ENCODE data around the gene PCYOX1L.
A peak's percentile ranks its signal among the peaks of the same experiment; 100 is the strongest.

Gene PCYOX1L

DNA sequence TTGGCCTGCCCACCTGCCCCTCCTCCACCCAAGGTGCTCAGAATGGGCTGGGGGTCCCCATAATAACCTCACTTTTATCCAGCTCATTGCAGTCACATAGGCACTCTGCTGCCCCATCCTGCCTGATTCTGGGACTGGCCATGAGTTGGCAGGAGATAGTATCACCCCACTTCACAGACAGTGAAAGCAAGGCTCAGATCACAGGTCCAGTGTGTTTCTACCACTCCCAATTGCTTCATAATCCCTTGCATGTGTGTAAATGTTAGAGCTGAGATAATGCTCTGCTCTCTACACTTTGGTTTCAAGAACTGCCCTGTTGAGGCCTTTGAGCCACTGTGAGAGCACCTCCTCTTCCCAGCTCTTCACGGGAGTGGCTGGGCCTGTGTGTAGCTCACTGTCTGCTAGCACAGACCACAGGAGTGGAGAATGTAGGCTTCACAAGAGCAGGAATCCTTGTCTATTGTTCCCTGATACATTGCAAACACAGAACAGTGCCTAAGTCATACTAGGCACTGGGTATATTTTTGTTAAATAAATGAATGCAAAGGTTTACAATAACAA, 8.4 kb downstream of the PCYOX1L start:
- TF ChIP-seq, protein P1, sequence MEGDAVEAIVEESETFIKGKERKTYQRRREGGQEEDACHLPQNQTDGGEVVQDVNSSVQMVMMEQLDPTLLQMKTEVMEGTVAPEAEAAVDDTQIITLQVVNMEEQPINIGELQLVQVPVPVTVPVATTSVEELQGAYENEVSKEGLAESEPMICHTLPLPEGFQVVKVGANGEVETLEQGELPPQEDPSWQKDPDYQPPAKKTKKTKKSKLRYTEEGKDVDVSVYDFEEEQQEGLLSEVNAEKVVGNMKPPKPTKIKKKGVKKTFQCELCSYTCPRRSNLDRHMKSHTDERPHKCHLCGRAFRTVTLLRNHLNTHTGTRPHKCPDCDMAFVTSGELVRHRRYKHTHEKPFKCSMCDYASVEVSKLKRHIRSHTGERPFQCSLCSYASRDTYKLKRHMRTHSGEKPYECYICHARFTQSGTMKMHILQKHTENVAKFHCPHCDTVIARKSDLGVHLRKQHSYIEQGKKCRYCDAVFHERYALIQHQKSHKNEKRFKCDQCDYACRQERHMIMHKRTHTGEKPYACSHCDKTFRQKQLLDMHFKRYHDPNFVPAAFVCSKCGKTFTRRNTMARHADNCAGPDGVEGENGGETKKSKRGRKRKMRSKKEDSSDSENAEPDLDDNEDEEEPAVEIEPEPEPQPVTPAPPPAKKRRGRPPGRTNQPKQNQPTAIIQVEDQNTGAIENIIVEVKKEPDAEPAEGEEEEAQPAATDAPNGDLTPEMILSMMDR (IDR thresholded peaks at IDR 0.05): no peak
- Histone ChIP-seq H3K4me1 (ENCODE audit: control insufficient read depth in 1 of 2, insufficient read depth in 1 of 2, low read depth in 1 of 2, low read length in 1 of 2) (peaks cover 8 to 25% of the 10 kb centered on the region in 2 experiments), H3K4me3 (ENCODE audit: low read depth in 1 of 2, low read length in 1 of 2) (no peak overlapping the region), H3K27ac (no peak overlapping the region), H3K27me3 (no peaks in the 10 kb centered on the region), H3K36me3 (no peaks in the 10 kb centered on the region), H3K9me3 (no peaks in the 10 kb centered on the region)

DNA sequence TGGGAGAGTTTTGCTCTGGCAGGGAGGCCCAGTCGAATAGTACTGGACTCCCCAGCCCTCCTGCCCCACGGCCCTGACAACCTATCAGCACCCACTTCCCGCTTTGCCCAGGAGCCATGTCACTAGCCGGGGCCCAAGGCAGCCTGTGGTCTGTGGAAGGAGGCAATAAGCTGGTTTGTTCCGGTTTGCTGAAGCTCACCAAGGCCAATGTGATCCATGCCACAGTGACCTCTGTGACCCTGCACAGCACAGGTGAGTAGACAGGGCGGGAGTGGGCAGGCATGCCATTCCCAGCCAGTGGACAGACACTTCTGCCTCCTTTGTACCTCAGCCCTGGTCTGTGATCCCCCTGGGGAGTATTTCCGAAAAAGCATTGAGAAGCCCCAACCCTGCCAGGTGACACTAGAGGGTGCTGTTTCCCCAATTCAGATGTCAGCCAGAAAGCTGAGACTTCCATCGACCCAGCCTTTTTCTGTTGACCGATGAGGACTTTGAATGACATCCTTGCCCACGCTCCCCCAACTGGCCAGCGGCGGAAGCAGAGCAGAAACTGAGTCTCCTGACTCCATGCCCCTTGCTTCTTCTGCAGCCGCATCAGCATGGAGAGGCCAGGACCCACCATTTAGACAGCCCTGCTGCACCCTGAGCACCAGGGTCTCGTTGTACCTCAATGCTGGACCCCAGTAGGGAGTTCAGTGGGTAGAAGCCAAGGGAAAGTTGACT, 9.6 kb downstream of the PCYOX1L start:
- TF ChIP-seq, protein P1 (IDR thresholded peaks at IDR 0.05): peak; percentile 65
- H3K4me3 ChIP-seq (ENCODE audit: low read depth in 1 of 2, low read length in 1 of 2): no peak overlapping the region
- H3K27me3 ChIP-seq: no peaks in the 10 kb centered on the region
- H3K9me3 ChIP-seq: no peaks in the 10 kb centered on the region
- H3K36me3 ChIP-seq: no peaks in the 10 kb centered on the region
- H3K27ac ChIP-seq: peak overlapping the region; percentile 51
- H3K4me1 ChIP-seq (ENCODE audit: control insufficient read depth in 1 of 2, insufficient read depth in 1 of 2, low read depth in 1 of 2, low read length in 1 of 2): peaks cover 8 to 24% of the 10 kb centered on the region in 2 experiments

DNA sequence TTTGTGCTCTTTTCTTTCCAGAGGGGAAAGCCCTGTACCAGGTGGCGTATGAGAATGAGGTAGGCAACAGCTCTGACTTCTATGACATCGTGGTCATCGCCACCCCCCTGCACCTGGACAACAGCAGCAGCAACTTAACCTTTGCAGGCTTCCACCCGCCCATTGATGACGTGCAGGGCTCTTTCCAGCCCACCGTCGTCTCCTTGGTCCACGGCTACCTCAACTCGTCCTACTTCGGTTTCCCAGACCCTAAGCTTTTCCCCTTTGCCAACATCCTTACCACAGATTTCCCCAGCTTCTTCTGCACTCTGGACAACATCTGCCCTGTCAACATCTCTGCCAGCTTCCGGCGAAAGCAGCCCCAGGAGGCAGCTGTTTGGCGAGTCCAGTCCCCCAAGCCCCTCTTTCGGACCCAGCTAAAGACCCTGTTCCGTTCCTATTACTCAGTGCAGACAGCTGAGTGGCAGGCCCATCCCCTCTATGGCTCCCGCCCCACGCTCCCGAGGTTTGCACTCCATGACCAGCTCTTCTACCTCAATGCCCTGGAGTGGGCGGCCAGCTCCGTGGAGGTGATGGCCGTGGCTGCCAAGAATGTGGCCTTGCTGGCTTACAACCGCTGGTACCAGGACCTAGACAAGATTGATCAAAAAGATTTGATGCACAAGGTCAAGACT, 10.3 kb downstream of the PCYOX1L start:
- Histone ChIP-seq H3K4me3 (ENCODE audit: low read depth in 1 of 2, low read length in 1 of 2) (no peak overlapping the region), H3K4me1 (ENCODE audit: control insufficient read depth in 1 of 2, insufficient read depth in 1 of 2, low read depth in 1 of 2, low read length in 1 of 2) (peaks cover 8 to 17% of the 10 kb centered on the region in 2 experiments), H3K27me3 (no peaks in the 10 kb centered on the region), H3K27ac (no peak overlapping the region), H3K36me3 (no peaks in the 10 kb centered on the region), H3K9me3 (no peaks in the 10 kb centered on the region)
- TF ChIP-seq, protein P1 (IDR thresholded peaks at IDR 0.05): no peak

DNA sequence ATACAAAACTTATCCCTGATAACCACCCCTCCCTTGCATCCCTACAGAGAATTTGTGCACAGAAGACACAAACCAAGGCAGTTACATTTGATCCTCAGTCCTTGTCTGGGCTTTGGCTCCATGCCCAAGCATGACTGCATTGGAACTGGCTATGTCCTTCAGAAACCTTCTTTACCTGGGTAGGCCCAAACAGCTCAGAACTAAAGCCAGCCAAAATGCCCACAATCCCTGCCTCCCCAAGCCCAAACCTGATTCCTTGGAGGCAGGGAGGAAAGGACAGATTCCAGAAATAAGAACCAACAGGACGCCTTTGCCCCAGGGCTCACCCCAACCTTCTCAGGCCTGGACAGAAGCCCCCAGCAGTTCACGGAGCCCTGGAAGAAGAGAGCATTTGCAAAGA, 13.0 kb downstream of the PCYOX1L start:
- Histone ChIP-seq H3K4me3 (ENCODE audit: low read depth in 1 of 2, low read length in 1 of 2) (no peak overlapping the region), H3K4me1 (ENCODE audit: control insufficient read depth in 1 of 2, insufficient read depth in 1 of 2, low read depth in 1 of 2, low read length in 1 of 2) (peaks cover 8 to 10% of the 10 kb centered on the region in 2 experiments), H3K27me3 (no peaks in the 10 kb centered on the region), H3K27ac (no peak overlapping the region), H3K36me3 (no peaks in the 10 kb centered on the region), H3K9me3 (no peaks in the 10 kb centered on the region)
- TF ChIP-seq, protein P1 (IDR thresholded peaks at IDR 0.05): no peak

DNA sequence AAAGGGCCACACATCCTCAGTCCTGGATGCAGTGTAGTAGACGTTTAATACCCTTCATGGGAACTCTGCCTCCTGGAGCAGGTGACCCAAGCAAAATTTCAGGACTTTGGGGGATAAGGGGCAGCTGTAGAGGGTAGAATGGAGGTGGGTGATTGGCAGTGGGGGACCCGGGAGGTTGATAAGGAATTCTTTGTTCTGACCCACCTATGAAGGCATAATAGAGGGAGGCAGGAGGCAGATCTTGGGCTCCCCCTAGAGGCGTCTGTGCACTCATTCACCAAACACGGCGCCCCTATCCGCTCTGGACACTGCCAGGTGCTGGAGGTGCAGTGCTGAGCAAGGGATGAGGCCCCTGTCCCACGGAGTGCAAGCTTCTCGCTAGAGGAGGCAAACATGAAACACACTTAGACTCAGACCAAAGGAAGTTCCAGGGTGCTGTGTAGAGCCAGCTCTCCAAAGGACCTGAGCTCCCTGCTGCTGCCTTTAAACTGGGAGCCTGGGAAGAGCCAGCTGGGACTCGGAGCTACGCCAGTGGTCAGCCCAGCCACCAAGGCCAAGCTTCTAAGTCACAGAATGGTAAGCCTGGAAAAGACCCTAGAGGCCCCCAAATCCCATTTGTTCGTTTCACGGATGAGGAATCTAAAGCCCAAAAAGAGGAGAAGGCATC, 13.6 kb downstream of the PCYOX1L start:
- no peak overlapping the region for H3K4me3 ChIP-seq (ENCODE audit: low read depth in 1 of 2, low read length in 1 of 2)
- TF ChIP-seq, protein P1 (IDR thresholded peaks at IDR 0.05): peak; percentile 75

More for the DNA sequence above, 13.6 kb downstream of the PCYOX1L start:
- Histone ChIP-seq H3K9me3 (no peaks in the 10 kb centered on the region), H3K27me3 (no peaks in the 10 kb centered on the region), H3K27ac (no peak overlapping the region), H3K36me3 (no peaks in the 10 kb centered on the region), H3K4me1 (ENCODE audit: control insufficient read depth in 1 of 2, insufficient read depth in 1 of 2, low read depth in 1 of 2, low read length in 1 of 2) (peaks cover 8 to 10% of the 10 kb centered on the region in 2 experiments)

Data from neutrophil (primary cell).